Motor neuron (in vitro differentiated cells): Measurements from ENCODE around the gene UBE2G1. TPM values are rescaled to one million over a fixed set of nuclear protein-coding genes. Genes with fewer than 3 reads are reported as not detected.
A peak's percentile ranks its signal among the peaks of the same experiment; 100 is the strongest.

Experiments used
- ATAC-seq, 8 experiments: fragments of 200-7000 bp; cut with Tn5 transposase; replicated peaks in 6 of 8; 2 replicates each; pipeline ENCODE4 v1.8.0; 2021; ENCODE audit warnings: mild to moderate bottlenecking in 8 of 8, moderate library complexity in 8 of 8
- H3K27ac ChIP-seq, 2 donors: fragments of 250-450 bp; sonication (Bioruptor Pico); 2 replicates each; pipeline ENCODE4 v1.9.0; 2021; ENCODE audit warnings: antibody characterized with exemption in 2 of 2, mild to moderate bottlenecking in 2 of 2, moderate library complexity in 1 of 2
- H3K4me1 ChIP-seq, 2 donors: fragments of 250-450 bp; sonication (Bioruptor Pico); replicated peaks in 1 of 2; 2 replicates each; pipeline ENCODE4 v1.6.1; 2021; ENCODE audit warnings: antibody characterized with exemption in 2 of 2, mild to moderate bottlenecking in 2 of 2, moderate library complexity in 1 of 2
- H3K4me3 ChIP-seq, 5 donors: fragments of 250-450 bp; sonication (Bioruptor Pico); 2 replicates each; pipeline ENCODE4 v1.9.0; 2021; ENCODE audit warnings: antibody characterized with exemption in 5 of 5, mild to moderate bottlenecking in 5 of 5, moderate library complexity in 4 of 5
- WGBS, 10 experiments: fragments of 450-650 bp; shearing (Covaris generic); methylation state at CpG; one replicate each; pipeline ENCODE4 v1.0.0; 2022; 5-methylcytosine and 5-hydroxymethylcytosine counted together
- in situ Hi-C, 9 experiments: fragments of 400-800 bp; cut with MboI; loops; one replicate each; pipeline ENCODE4 v1.15.0; 2021; ENCODE audit warnings: low sequenced_read_pairs in 9 of 9, low pct_unique_long_range_greater_than_20kb in 2 of 9; ENCODE audit not compliant: unreplicated experiment in 9 of 9
- total RNA-seq, 8 experiments: library from RNA; unstranded; fragments of 300-600 nt; gene quantifications; 2 replicates each; pipeline versions ENCODE4 v1.2.3 to v1.2.4, GENCODE V29; 2022

The UBE2G1 gene
- total RNA-seq, 8 experiments from 2014 or later = 22.2 to 43.2 (median 30.4) TPM

GRCh38 chr17:4247361-4247970 lies 119.0 kb downstream of the UBE2G1 start:
- ATAC-seq = peak in 5 of 8 experiments; percentile 57 to 97 (median 68)
- 55 to 100% (median 79%) methylated on average over 1 to 5 of the region's 5 CpGs; no CpG with 5 or more reads in 3 of the 10 experiments for WGBS, 10 experiments
- Histone ChIP-seq H3K4me3 (no peak overlapping the region), H3K4me1 (peaks cover 0 to 17% of the 10 kb centered on the region in 2 donors), H3K27ac (peak overlapping the region in 1 of 2 donors; percentile 42)
- in situ Hi-C loops = no loop called here

DNA sequence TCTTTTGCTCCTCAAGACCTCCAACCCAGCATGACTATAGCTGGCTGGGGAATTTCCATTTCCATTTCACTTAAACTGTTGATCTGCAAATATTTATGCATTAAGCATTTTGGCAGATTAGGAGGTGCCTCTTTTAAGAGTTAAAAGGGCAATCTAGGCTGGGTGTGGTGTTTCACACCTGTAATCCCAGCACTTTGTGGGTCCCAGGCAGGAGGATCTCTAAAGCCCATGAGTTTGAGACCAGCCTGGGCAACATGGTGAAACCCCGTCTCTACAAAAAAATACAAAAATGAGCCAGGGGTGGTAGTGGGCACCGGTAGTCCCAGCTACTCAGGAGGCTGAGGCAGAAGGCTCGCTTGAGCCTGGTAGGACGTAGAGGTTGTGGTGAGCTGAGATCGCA lies 119.8 kb downstream of the UBE2G1 start:
- ATAC-seq = no peak
- peak overlapping the region in 1 of 2 donors; percentile 42 for H3K27ac ChIP-seq
- WGBS, 10 experiments = 80 to 100% (median 100%) methylated on average over 1 to 5 of the region's 5 CpGs; no CpG with 5 or more reads in 3 of the 10 experiments
- peaks cover 0 to 17% of the 10 kb centered on the region in 2 donors for H3K4me1 ChIP-seq
- H3K4me3 ChIP-seq = no peak overlapping the region
- in situ Hi-C loops = no loop called here

DNA sequence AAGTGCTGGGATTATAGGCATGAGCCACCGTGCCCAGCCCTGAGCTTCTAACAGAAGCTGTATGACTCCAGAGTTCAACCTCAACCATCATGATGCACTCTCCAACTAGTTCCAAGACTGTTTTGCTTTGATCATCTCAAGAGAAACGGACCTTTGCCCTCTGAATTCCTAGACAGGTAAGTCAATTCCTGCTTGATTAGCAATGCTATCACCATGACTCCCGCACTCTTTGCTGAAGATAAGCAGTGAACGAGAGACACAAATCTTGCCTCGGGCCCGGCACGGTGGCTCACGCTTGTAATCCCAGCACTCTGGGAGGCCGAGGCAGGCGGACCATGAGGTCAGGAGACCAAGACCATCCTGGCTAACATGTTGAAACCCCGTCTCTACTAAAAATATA lies 124.9 kb downstream of the UBE2G1 start:
- Histone ChIP-seq H3K27ac (no peak overlapping the region), H3K4me3 (no peak overlapping the region), H3K4me1 (peaks cover 0 to 4% of the 10 kb centered on the region in 2 donors)
- in situ Hi-C loops = no loop called here
- no peak for ATAC-seq
- WGBS, 10 experiments = 93 to 100% (median 100%) methylated on average over 1 to 6 of the region's 11 CpGs; no CpG with 5 or more reads in 3 of the 10 experiments

- H3K4me1 ChIP-seq = no peaks in the 10 kb centered on the region
- 6 to 96% (median 81%) methylated on average over 3 of the region's 3 CpGs; no CpG with 5 or more reads in 2 of the 10 experiments for WGBS, 10 experiments
- H3K27ac ChIP-seq = no peak overlapping the region
- ATAC-seq = no peak
- H3K4me3 ChIP-seq = no peak overlapping the region
- in situ Hi-C loops = no loop called here
These were observed 130.0 kb downstream of the UBE2G1 start for GRCh38 chr17:4236456-4236855.

- no peak overlapping the region for H3K27ac ChIP-seq
- H3K4me3 ChIP-seq = no peak overlapping the region
- H3K4me1 ChIP-seq = no peaks in the 10 kb centered on the region
- in situ Hi-C loops = no loop called here
- ATAC-seq = no peak
- 69 to 98% (median 87%) methylated on average over 4 to 7 of the region's 8 CpGs; no CpG with 5 or more reads in 1 of the 10 experiments for WGBS, 10 experiments
These were observed 130.8 kb downstream of the UBE2G1 start for GRCh38 chr17:4235372-4236279.

GRCh38 chr17:4234401-4234800 lies 132.1 kb downstream of the UBE2G1 start:
- in situ Hi-C loops = no loop called here

DNA sequence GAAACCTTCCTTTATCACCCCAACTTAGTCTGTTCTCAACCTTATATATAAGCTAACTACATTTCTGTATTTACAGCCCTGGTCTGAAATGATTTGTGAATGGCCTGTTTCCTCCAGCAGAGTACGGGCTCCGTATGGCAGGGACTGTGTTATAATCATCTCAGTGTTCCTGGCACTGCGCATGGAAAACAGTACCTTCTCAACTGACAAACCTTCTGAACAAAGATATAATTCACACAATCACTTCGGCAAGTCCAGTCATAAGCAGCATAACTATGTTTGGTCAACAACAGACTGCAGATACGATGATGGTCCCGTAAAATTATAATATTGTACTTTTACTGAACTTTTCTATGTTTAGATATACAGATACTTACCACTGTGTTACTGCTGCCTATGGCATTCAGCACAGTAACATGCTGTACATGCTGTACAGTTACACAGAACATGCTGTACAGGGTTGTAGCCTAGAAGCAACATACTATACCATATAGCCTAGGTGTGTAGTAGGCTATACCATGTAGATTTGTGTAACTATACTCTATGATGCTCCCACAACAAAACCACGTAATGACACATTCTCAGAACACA lies 132.7 kb downstream of the UBE2G1 start:
- Histone ChIP-seq H3K4me3 (no peak overlapping the region), H3K27ac (no peak overlapping the region), H3K4me1 (no peaks in the 10 kb centered on the region)
- in situ Hi-C loops = no loop called here
- no peak for ATAC-seq
- 93 to 100% (median 97%) methylated on average over 1 to 5 of the region's 7 CpGs for WGBS, 10 experiments

More at GRCh38 chr17:4234401-4234800, 132.1 kb downstream of the UBE2G1 start:
- ATAC-seq = no peak
- Histone ChIP-seq H3K4me3 (no peak overlapping the region), H3K4me1 (no peaks in the 10 kb centered on the region), H3K27ac (no peak overlapping the region)

GRCh38 chr17:4232168-4232813 lies 134.2 kb downstream of the UBE2G1 start:
- in situ Hi-C loops = no loop called here
- Histone ChIP-seq H3K4me1 (no peaks in the 10 kb centered on the region), H3K27ac (no peak overlapping the region), H3K4me3 (no peak overlapping the region)
- ATAC-seq = peak in 2 of 8 experiments; percentile 5 to 14
- WGBS, 10 experiments = 11 to 100% (median 69%) methylated on average over 1 to 4 of the region's 4 CpGs

DNA sequence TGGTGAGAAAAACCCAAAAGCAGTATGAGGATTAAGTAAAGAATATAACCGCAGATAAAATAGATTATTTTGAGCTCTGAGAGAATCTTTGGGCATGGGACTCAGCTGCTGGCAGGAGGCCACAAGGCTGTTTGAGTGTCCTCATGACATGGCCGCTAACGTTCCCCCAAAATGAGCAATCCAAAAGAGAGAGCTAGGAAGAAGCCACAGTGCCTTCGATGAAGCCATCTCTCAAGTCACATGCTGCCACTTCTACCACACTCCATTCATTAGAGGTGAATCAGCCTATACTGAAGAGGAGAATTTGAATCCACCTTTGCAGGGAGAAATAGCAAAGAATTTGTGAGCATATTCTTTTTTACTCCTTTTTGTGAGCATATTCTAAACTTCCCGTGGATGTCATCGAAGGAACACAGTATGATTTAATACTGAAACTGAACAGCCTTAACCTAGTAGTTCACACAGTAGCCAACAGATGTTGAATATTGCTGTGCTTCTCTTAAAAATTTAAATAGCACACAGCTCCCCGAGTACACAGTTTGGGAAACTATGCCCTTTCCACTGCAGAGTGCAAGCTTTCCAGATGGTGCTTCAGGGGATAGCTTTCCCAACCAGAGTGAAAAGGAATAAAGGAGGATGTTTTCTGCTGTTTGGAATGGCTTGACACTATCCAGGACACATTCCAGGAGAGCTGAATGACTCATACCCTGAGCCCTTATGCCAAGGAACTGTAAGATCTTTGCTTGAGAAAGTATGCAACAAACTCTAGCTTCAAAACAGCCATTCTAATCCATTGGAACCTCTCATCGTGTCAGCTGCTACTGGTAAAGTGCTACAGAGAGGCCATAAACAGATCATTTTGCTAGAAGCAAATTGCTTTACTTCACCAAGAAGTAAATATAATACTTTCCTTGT lies 136.6 kb downstream of the UBE2G1 start:
- 6 to 95% (median 87%) methylated on average over 1 to 8 of the region's 8 CpGs for WGBS, 10 experiments
- in situ Hi-C loops = no loop called here
- ATAC-seq = peak in 7 of 8 experiments; percentile 24 to 99 (median 85)
- Histone ChIP-seq H3K4me3 (no peak overlapping the region), H3K4me1 (no peaks in the 10 kb centered on the region), H3K27ac (no peak overlapping the region)

- ATAC-seq = no peak
- WGBS, 10 experiments = 91 to 100% (median 100%) methylated on average over 1 to 11 of the region's 47 CpGs; no CpG with 5 or more reads in 1 of the 10 experiments
- in situ Hi-C loops = loop anchor here in 3 of 9 experiments (25.0 kb wide), 1 partner anchor 190 kb away; no protein-coding TSS in a partner anchor
These were observed 144.4 kb downstream of the UBE2G1 start for GRCh38 chr17:4221899-4222659.

DNA sequence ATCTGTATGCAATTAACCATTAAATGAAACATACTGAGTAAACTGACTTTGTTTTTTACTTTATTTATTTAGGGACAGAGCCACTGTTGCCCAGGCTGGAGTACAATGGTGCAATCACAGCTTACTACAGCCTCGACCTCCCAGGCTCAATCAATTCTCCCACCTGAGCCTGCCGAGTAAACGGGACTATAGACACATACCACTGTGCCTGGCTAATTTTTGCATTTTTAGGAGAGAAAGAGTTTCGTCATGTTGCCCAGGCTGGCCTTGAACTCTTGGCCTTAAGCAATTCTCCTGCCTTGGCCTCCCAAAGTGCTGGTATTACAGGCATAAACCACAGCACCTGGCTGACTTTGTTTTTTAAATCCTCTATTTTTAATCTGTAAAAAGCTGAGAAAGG lies 145.3 kb downstream of the UBE2G1 start:
- ATAC-seq = no peak
- Histone ChIP-seq H3K27ac (no peak overlapping the region), H3K4me3 (no peak overlapping the region), H3K4me1 (no peaks in the 10 kb centered on the region)
- in situ Hi-C loops = loop anchor here in 3 of 9 experiments (25.0 kb wide), 1 partner anchor 191 kb away; no protein-coding TSS in a partner anchor
- WGBS, 10 experiments = 65 to 100% (median 85%) methylated on average over 1 to 4 of the region's 4 CpGs

More at GRCh38 chr17:4221899-4222659, 144.4 kb downstream of the UBE2G1 start:
- H3K27ac ChIP-seq = no peak overlapping the region
- H3K4me1 ChIP-seq = no peaks in the 10 kb centered on the region
- H3K4me3 ChIP-seq = no peak overlapping the region
